Stomach (tissue), 9 donors: ENCODE measurements around the gene ATG10. TPM values are rescaled to one million over a fixed set of nuclear protein-coding genes. Genes with fewer than 3 reads are reported as not detected.

Experiments
- DNase-seq, 2 donors: peaks; one replicate each; pipeline versions ENCODE4 v3.0.0 to v3.0.0-alpha.2; 2013 to 2019
- H3K27ac ChIP-seq, 5 donors: fragments of 200-600 bp in 4 of 5; sonication (generic) in 4 of 5; one replicate each; pipeline ENCODE4 v1.5.1; 2013 to 2019; ENCODE audit warnings: mild to moderate bottlenecking in 1 of 5, moderate library complexity in 1 of 5
- H3K27me3 ChIP-seq, 3 donors: fragments of 200-600 bp; sonication (generic); one replicate each; pipeline ENCODE4 v1.5.1; 2017 to 2019; ENCODE audit warnings: mixed run types in 1 of 3
- H3K36me3 ChIP-seq, 4 donors: fragments of 200-600 bp; sonication (generic); 1 replicate in 3 of 4; 2 replicates in 1 of 4; pipeline ENCODE4 v1.5.1; 2016 to 2019
- H3K4me1 ChIP-seq, 4 donors: fragments of 200-600 bp; sonication (generic); one replicate each; pipeline ENCODE4 v1.5.1; 2016 to 2019
- H3K4me3 ChIP-seq, 4 donors: fragments of 200-600 bp; sonication (generic) in 3 of 4; one replicate each; pipeline ENCODE4 v1.5.1; 2016 to 2019; ENCODE audit warnings: mild to moderate bottlenecking in 1 of 4
- H3K9me3 ChIP-seq, 4 donors: fragments of 200-600 bp; sonication (generic); one replicate each; pipeline ENCODE4 v1.5.1; 2016 to 2019
- EP300 ChIP-seq: sonication (generic); formaldehyde crosslinking; IDR thresholded peaks from one replicate; pipeline ENCODE4 v1.6.1; 2017; ENCODE audit warnings: antibody characterized with exemption
- POLR2A ChIP-seq, 4 donors: fragments of 450-650 bp; IDR thresholded peaks; one replicate each; pipeline ENCODE4 v1.6.1; 2016; ENCODE audit warnings: antibody characterized with exemption in 4 of 4, control low read depth in 2 of 4, mild to moderate bottlenecking in 1 of 4, moderate library complexity in 1 of 4
- POLR2AphosphoS5 ChIP-seq, 3 donors: sonication (generic); formaldehyde crosslinking; IDR thresholded peaks; one replicate each; pipeline ENCODE4 v1.6.1; 2016; ENCODE audit warnings: antibody characterized with exemption in 3 of 3
- WGBS, 5 donors: extraction: QIAGEN DNeasy Blood & Tissue Kit in 3 of 5; methylation state at CpG; one replicate each; pipeline versions ENCODE4 v1.1.5 to v1.1.7; 2013 to 2018; 5-methylcytosine and 5-hydroxymethylcytosine counted together
- intact Hi-C: fragments of 100-400 bp; cut with DNase I; formaldehyde crosslinking; loops from one replicate; pipeline ENCODE4 v1.15.1; 2023; ENCODE audit warnings: low total_unique reads
- polyA plus RNA-seq, 3 donors: library from polyadenylated mRNA; stranded (reverse); fragments of 200-250 nt; gene quantifications; one replicate each; pipeline ENCODE4 v1.2.3, GENCODE V29; 2013
- total RNA-seq, 5 donors: library from RNA; depleted of rRNA; stranded (reverse); fragments of >200 nt; gene quantifications; one replicate each; pipeline versions ENCODE4 v1.1.0 to v1.2.3, GENCODE V29; 2014 to 2016
- TF ChIP-seq, protein P1 (sequence below), 7 experiments: fragments of 450-650 bp in 4 of 7; fragments of 200-600 bp in 3 of 7; sonication (generic) in 3 of 7; IDR thresholded peaks; one replicate each; pipeline ENCODE4 v1.5.1; 2016 to 2019; ENCODE audit warnings: antibody characterized with exemption in 7 of 7, control low read depth in 2 of 7, mild to moderate bottlenecking in 1 of 7
- donor health status: healthy with polysubstance abuse.
- donor health status: Bipolar disorder and iron deficiency.
- donor health status: healthy.

Gene ATG10
- total and polyA plus RNA-seq, 8 donors: 0.58 to 16.5 (median 4.3) TPM

DNA sequence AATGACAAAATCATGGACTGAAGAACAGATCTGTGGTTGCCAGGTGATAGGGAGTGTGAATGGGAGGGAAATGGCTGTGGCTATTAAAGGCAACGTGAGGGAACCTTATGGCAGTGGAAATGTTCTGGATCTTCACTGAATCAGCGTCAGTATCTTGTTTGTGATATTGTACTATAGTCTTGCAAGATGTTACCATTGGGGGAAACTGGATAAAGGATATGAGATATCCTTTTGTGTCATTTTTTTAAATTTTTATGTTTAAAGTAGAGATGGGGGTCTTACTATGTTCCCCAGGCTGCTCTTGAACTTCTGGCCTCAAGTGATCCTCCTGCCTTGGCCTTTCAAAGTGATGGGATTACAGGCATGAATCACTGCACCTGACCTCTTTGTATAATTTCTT is 210.8 kb downstream of the ATG10 start:
- intact Hi-C loops: no loop called here
- no peaks in the 10 kb centered on the region for H3K4me1 ChIP-seq
- no peak overlapping the region for H3K4me3 ChIP-seq
- no peaks in the 10 kb centered on the region for H3K9me3 ChIP-seq
- WGBS, 5 donors: 90 to 97% (median 96%) methylated on average over 2 of the region's 2 CpGs
- no peak overlapping the region for H3K27ac ChIP-seq
- DNase-seq: no peak
- H3K36me3 ChIP-seq: peaks cover 0 to 12% (median 4%) of the 10 kb centered on the region in 4 donors
- no peaks in the 10 kb centered on the region for H3K27me3 ChIP-seq
- TF ChIP-seq, protein P1, sequence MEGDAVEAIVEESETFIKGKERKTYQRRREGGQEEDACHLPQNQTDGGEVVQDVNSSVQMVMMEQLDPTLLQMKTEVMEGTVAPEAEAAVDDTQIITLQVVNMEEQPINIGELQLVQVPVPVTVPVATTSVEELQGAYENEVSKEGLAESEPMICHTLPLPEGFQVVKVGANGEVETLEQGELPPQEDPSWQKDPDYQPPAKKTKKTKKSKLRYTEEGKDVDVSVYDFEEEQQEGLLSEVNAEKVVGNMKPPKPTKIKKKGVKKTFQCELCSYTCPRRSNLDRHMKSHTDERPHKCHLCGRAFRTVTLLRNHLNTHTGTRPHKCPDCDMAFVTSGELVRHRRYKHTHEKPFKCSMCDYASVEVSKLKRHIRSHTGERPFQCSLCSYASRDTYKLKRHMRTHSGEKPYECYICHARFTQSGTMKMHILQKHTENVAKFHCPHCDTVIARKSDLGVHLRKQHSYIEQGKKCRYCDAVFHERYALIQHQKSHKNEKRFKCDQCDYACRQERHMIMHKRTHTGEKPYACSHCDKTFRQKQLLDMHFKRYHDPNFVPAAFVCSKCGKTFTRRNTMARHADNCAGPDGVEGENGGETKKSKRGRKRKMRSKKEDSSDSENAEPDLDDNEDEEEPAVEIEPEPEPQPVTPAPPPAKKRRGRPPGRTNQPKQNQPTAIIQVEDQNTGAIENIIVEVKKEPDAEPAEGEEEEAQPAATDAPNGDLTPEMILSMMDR (IDR thresholded peaks at IDR 0.05): no peak
- TF ChIP-seq POLR2A (IDR thresholded peaks at IDR 0.05) (no peak), EP300 (no peak), POLR2AphosphoS5 (IDR thresholded peaks at IDR 0.05) (no peak)

DNA sequence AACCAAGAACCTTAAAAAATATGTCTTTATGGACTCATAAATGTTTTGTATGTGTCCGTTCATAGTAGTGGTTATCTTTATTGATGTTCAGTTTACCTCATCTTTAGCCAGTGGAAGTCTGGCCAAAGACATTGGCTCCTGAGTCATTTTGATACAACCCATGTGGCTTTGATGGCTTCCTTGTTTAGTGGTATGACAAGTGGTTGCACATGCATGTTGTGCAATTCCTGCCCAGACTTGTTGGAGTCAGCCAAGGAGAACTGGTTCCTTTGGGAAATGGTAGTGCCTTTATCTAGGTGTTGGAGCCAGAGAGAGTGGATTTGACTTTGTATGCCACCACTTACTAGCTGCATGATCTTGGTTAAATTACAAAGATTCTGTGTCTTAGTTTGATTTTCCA is 212.0 kb downstream of the ATG10 start:
- H3K27ac ChIP-seq: no peak overlapping the region
- TF ChIP-seq EP300: no peak
- TF ChIP-seq, protein P1 (IDR thresholded peaks at IDR 0.05): no peak
- TF ChIP-seq POLR2AphosphoS5 (IDR thresholded peaks at IDR 0.05): no peak
- no peak for TF ChIP-seq POLR2A (IDR thresholded peaks at IDR 0.05)
- no peaks in the 10 kb centered on the region for H3K9me3 ChIP-seq
- peaks cover 0 to 12% (median 4%) of the 10 kb centered on the region in 4 donors for H3K36me3 ChIP-seq
- no peak overlapping the region for H3K4me3 ChIP-seq
- H3K4me1 ChIP-seq: no peaks in the 10 kb centered on the region
- 67 to 92% (median 85%) methylated on average over 1 of the region's 1 CpG for WGBS, 5 donors
- no peaks in the 10 kb centered on the region for H3K27me3 ChIP-seq
- intact Hi-C loops: no loop called here
- DNase-seq: no peak

DNA sequence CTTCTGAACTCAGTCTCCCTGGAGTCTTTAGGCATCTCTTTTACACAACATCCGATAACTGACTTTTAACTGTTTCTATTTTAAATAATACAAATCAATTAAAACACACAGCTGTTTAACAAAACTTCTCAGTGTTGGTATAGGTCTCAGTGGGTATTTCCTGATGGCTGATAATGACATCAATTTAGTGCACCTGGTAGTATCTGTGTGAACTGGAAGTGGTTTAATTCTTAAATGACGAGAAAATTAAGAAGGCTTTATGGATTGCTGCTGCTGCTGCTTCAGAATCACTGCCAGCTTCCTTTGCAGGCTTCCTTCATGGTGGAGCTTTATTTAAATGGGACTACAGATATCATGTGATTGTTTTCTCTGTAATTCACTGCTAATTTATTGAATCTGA is 214.0 kb downstream of the ATG10 start:
- 83 to 87% (median 86%) methylated on average over 2 of the region's 2 CpGs for WGBS, 5 donors
- intact Hi-C loops: no loop called here
- H3K4me3 ChIP-seq: no peak overlapping the region
- no peak overlapping the region for H3K27ac ChIP-seq
- peaks cover 0 to 13% (median 0%) of the 10 kb centered on the region in 4 donors for H3K36me3 ChIP-seq
- H3K27me3 ChIP-seq: no peaks in the 10 kb centered on the region
- TF ChIP-seq POLR2AphosphoS5 (IDR thresholded peaks at IDR 0.05) (no peak), EP300 (no peak), POLR2A (IDR thresholded peaks at IDR 0.05) (no peak)
- TF ChIP-seq, protein P1 (IDR thresholded peaks at IDR 0.05): no peak
- DNase-seq: no peak
- no peaks in the 10 kb centered on the region for H3K4me1 ChIP-seq
- H3K9me3 ChIP-seq: no peaks in the 10 kb centered on the region

DNA sequence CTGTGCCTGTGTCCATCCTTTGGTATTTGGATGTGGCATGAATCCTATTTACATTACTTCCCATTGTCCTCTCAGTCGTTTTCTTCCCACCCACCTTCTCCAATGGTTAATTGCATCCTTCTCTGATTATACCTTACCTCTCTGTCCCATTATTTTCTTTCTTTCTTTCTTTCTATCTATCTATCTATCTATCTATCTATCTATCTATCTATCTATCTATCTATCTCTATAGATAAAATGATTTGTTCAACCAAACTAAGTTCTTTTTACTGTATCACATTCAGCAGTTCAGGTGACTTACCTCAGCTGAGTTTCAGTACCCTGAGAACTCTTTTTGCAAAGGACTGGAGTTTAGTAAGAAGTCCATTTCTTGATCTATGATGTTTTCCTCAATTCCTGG is 225.7 kb downstream of the ATG10 start:
- no peaks in the 10 kb centered on the region for H3K9me3 ChIP-seq
- no peak overlapping the region for H3K27ac ChIP-seq
- no peak for DNase-seq
- H3K27me3 ChIP-seq: no peaks in the 10 kb centered on the region
- TF ChIP-seq EP300 (no peak), POLR2A (IDR thresholded peaks at IDR 0.05) (no peak), POLR2AphosphoS5 (IDR thresholded peaks at IDR 0.05) (no peak)
- TF ChIP-seq, protein P1 (IDR thresholded peaks at IDR 0.05): no peak
- H3K36me3 ChIP-seq: no peaks in the 10 kb centered on the region
- H3K4me3 ChIP-seq: no peak overlapping the region
- H3K4me1 ChIP-seq: no peaks in the 10 kb centered on the region
- intact Hi-C loops: no loop called here
- WGBS, 5 donors: 48 to 86% (median 66%) methylated on average over 1 of the region's 1 CpG
